H54 (cell line): ENCODE measurements around the gene RERE.

Experiments
- DNase-seq: peaks from one replicate; pipeline ENCODE4 v3.0.0; 2011; ENCODE audit warnings: low spot score, mixed read lengths; ENCODE audit not compliant: insufficient read length
- FAIRE-seq: peaks from 3 replicates; lab custom pipeline; 2011; peaks lifted over from hg19 to GRCh38; lab: Jason Lieb, UNC
- POLR2A ChIP-seq: IDR thresholded peaks from 2 replicates; pipeline ENCODE4 v1.6.1; 2011; ENCODE audit warnings: low read depth, mild to moderate bottlenecking, low read length

The RERE gene

GRCh38 chr1:8373581-8374241 lies 443.7 kb downstream of the RERE start:
- no peak for TF ChIP-seq POLR2A
- FAIRE-seq (no peak), DNase-seq (no peak)

DNA sequence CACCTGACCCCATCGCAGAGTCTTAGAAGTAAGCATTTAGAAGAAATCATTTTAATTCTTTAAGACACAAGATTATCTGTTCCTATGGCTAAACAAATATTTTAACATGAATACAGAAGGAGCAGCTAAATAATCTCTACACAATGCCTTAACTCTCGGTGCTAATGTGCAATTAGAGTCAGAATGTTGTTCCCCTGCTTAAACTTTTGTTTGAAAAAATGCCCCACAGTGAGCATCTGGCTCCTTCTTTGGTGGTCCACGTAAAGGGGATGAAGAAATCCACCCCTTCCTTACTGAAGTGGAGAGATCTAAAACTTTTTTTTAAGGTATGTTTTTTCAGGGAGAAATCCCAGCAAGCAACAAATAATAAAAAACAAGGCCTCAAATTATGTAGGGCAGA lies 444.3 kb downstream of the RERE start:
- FAIRE-seq (no peak), DNase-seq (no peak)
- no peak for TF ChIP-seq POLR2A

GRCh38 chr1:8371372-8371991 lies 446.0 kb downstream of the RERE start:
- no peak for TF ChIP-seq POLR2A
- no peak for DNase-seq
- FAIRE-seq = no peak

- no peak for TF ChIP-seq POLR2A
- no peak for DNase-seq
- no peak for FAIRE-seq
Measured at GRCh38 chr1:8370905-8371315, 446.5 kb downstream of the RERE start.

DNA sequence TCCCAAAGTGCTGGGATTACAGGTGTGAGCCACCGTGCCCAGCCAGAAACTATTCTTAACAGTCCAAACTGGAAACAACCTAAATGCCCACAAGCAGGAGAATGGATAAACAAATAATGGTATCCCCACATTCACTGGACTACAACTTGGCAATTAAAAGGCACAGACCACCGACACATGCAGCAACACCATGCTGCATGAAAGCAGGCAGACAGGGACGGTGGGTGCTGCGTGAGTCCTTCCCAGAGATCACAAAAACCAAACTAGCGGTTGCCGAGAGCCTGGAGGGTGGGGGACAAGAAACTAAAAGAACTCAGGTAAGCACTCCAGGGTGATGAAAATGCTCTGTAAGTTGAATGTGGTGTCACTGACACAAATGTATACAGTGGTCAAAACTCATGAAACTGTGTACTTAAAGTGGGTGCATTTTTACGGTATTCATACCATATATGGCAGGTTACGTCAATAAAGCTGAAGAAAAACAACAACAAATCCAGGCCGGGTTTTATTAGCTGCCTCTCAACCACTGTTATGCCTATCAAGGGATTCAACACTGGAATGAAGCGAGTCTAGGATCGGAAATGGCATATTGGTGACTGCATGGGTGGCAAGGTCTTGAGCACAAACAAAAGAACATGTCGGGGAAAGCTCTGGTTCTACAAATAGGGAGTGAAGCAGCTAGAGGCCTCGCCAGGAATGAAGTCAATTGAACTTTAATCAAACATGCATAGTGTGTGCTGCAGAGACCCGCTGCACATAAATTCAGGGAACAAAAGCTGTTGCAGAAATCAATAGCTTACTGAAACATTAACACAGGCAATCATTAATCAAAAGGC lies 447.2 kb downstream of the RERE start:
- FAIRE-seq (no peak), DNase-seq (no peak)
- TF ChIP-seq POLR2A = no peak

DNA sequence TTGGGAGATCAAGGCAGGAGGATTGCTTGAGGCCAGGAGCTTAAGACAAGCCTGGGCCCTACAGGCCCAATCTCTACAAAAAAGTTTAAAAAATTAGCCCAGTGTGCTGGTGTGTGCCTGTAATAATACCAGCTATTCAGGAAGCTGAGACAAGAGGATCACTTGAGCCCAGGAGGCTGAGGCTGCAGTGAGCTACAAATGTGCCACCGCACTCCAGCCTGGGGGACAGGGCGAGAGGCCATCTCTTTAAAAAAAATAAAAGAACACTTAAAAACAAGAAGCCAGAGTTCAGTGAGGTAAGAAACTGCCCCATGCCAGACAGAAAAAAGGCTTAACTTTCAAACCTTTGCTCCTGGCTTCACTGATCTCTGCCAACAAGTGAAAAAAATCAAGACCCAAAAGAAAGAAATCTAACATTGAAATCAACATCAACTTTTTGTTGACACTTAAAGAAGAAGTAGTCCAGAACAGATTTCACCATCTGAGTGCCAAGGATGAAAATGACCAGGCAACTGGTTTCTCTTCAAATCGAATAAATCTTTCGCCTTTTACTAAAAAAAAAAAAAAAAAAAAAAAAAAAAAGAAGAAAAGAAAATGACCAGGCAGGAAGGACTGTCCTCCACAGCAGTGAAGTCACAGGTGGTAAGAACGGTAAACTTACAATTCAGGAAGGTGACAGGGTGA lies 448.3 kb downstream of the RERE start:
- no peak for TF ChIP-seq POLR2A
- DNase-seq (no peak), FAIRE-seq (no peak)

- DNase-seq (no peak), FAIRE-seq (no peak)
- no peak for TF ChIP-seq POLR2A
Measured at GRCh38 chr1:8367571-8368194, 449.8 kb downstream of the RERE start.

DNA sequence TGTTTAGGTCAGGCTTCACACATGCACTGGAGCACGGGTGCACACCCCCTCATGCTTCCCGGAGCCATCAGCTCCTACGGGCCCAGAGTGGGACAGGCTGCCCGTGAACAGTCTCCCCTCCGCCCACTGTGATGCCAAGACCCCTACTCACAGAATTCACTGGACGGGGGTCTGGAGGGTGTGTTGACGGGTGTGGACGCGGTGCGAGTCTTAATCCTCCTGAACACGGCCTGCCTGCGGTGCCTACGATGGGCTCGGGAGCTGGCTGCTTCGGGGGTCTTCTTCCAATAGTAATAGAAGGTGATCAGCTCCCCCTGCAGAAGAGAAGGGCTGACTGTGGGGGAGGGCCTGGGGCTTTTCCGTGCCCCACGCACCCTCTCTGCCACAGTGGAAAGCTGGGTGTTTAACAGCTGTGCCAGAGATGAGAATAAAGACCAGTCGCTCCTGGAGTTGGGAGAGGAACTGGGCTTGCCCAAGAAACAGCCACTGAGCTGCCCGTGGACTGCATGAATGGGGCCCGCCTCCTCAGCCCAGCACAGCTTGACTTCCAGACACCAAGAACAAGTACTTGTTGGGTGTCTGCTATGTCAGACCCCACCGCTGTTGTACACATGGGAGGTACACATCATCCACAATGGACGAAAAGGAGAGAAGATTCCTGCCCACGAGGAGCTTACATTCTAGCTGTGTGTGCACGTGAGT lies 451.6 kb downstream of the RERE start:
- FAIRE-seq (no peak), DNase-seq (no peak)
- TF ChIP-seq POLR2A = no peak

DNA sequence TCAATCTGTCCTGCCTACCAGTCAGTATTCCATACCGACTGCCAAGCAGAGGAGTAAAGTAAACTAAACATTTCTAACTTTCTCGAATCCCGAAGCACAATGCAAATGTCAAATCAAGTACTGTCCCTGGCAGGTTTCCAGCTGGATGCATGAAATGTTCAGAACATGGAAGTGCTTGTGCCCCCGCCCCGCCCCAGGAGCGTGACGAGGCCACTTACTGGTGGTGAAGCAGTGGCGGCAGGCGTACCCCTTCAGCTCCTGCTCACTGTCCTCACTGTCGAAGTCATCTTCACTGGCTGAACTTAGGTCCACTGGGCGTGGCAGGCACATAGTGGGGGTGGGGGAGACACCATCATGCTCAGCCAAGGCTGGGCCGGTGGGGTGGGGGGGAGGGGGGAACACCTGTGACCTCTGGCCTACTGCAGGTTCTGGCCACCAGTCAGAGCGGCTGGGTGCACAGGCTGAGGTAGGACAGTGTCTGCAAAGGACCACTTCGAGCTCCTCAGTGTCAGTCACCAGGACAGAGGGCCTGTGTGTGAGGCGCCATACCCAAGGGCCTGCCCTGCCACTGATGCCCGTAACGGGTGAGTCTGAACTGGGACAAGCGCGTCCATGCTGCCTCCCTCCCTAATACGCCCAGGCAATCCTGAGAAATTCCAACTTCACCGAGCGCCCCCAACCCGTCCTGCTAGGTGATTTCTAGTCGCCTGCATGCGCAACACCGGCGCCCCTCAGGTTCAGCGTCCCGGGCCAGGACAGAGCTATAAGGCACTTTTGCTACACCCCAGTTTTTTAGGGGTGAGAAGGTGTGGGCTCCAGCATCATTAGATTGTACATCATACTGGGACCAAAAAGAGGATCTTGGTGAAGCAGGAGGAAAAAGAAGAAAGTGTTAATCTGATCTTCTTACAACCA lies 452.7 kb downstream of the RERE start:
- no peak for TF ChIP-seq POLR2A
- FAIRE-seq (no peak), DNase-seq (no peak)

DNA sequence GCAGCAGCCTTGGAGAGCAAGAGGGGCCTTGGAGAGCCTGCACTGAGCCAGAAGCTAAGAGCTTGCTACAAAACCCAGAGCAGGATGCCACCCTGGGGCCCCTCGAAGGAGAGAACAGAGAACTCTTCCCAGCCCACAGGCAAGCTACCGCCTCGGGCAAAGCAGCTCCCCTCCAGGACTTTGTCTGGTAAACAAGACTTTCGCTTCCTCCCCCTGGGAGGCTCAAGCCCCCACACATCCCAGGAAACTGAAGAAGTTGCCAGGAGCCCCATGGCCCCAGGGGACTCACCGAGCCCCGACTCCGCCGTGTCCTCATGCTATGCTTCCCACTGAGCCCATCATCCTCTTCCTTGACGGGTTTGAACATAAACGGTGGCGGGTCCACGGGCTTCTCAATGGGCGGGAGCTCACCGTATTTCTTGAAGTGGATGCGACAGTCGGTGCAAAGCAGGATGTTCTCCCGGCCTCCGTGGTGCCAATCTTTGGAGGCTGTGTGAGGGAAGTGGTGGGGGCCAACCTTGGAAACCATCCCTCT lies 453.6 kb downstream of the RERE start:
- TF ChIP-seq POLR2A = no peak
- DNase-seq = no peak
- FAIRE-seq = no peak

GRCh38 chr1:8363186-8363766 lies 454.2 kb downstream of the RERE start:
- DNase-seq (no peak), FAIRE-seq (no peak)
- no peak for TF ChIP-seq POLR2A
